HG02798 (cell line): ENCODE measurements around the gene DAZAP1.

Source experiments
- ATAC-seq: cut with Tn5 transposase; IDR thresholded peaks from one replicate; pipeline ENCODE4 v1.9.1; 2021; ENCODE audit warnings: mild to moderate bottlenecking; ENCODE audit not compliant: unreplicated experiment, poor library complexity

DAZAP1 gene

DNA sequence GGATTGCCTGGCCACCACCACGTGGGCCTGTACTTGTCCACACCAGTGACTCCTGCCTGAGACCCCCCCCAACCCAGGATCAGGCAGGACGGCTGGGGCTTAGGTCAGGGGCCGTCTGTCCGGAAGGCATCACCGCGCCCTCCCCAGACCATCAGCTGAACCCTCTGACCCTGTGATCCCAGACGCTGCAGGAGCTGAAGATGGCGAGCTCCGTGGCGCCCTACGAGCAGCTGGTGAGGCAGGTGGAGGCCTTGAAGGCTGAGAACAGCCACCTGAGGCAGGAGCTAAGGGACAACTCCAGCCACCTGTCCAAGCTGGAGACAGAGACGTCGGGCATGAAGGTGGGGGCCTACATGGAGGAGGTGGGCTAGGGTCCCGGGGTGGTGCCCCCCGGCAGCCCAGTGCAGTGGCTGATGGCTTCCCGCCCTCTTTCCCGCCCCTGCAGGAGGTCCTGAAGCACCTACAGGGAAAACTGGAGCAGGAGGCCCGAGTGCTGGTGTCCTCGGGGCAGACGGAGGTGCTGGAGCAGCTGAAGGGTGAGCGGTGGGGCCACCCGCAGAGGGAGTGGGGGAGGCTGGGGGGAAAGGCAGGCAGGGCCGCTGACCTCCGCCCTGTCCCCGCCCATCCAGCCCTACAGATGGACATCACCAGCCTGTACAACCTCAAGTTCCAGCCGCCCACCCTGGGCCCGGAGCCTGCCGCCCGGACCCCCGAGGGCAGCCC, 45.6 kb downstream of the DAZAP1 start:
- no peak for ATAC-seq

DNA sequence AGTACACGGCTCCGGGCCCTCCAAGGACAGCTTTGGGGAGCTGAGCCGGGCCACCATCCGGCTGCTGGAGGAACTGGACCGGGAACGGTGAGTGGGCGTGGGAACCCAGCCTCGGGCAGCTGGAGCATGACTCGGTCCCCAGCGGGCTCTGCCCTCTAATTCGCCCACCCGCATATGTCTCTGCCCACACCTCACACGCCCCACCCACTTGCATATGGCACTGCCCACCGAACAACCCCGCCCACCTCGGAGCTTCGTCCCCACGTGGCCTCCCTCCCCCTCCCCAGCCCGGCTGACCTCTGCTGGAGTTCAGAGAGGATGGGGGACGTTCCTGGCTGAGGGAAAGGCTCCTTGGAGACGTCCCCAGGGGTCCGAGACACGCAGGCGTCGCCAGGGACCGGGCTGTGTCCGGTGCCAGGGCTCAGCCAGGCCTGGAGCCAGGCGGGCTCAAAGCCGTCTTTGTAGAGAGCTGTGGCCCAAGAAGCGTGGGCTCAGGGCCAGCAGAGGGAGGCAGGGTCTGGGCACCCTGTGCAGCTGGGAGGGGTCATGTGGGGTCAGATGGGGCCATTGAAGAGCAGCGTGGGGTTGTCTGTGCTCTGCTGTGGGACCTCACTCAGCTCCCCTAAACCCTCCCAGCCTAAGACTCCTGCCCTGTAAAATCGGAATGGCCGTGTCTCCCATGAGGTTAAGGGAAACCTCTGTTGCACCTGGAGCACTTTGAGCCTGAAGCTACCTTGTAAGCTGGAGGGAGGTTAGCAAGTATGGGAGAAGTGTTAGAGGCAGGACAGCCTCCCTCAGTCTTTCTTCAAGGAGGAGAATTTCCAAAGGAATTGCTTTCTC, 46.4 kb downstream of the DAZAP1 start:
- no peak for ATAC-seq

DNA sequence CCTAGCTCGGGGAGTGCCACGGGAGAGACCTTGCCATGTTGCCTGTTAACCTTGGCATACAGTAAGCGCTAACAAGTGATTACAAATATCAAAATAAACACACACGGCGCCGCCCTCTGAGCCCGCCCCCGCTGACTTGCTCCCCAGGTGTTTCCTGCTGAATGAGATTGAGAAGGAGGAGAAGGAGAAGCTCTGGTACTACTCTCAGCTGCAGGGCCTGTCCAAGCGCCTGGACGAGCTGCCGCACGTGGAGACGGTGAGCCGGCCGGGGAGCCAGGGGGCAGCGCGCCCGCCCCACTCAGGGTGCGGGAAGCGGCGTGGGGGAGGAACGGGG, 47.6 kb downstream of the DAZAP1 start:
- no peak for ATAC-seq

DNA sequence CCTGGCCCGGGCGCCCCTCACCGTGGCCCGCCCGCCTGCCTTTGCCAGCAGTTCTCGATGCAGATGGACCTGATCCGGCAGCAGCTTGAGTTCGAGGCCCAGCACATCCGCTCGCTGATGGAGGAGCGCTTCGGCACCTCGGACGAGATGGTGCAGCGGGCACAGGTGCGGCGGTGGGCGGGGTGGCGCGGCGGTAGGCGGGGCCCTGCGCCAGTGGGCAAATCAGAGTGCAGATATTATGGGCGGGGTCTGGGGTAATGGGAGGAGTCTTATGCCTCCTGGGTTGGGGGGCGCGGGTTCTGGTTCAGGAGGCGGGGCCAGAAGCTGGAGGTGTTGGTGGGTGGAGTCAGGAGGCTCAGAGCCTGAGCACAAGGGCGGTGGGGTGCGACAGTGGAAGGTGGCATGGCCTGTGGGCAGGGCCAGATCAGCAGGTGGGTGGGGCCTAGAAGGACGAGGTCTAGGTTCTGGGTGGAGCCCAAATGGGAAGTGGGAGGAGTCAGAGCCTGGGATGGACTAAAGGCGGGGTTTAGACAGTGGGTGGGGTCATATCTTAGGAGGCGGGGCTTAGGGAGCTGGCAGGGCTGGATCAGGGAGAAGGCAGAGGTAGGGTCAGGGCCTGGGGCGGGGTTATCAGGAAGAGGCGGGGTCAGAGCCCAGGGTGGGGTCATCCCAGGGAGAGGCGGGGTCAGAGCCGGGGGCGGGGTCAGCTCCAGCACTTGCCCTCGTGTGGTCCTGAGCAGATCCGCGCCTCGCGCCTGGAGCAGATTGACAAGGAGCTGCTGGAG, 48.1 kb downstream of the DAZAP1 start:
- ATAC-seq: no peak

DNA sequence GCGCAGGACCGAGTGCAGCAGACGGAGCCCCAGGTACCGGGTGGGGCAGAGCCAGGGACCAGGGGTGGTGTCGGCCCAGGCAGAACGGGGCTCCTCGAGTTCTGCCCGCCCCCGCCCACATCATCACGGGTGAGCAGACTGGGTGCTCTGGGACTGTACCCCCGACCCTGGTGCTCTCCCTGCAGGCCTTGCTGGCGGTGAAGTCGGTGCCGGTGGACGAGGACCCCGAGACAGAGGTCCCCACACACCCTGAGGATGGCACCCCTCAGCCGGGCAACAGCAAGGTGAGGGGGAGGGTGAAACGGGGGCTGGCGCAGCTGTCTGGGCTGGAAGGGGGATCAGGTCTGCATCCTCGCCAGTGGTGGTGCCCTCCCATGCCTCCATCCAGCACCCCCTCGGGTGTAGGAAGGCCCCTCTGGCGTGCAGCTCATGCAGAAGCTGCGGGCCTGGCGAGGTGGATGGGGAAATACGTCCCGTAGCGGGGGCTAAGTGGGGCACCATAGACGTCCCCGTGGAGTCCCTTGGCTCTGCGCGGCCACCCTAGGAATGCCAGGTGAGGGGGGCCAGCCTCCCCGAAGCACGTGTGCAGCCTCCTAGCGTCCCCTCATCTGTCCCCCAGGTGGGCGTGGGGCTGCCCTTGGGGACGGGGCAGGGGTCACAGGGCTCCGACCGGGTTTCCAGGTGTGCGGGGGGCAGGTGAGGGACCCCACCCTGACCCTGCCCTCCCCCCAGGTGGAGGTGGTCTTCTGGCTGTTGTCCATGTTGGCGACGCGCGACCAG, 48.9 kb downstream of the DAZAP1 start:
- no peak for ATAC-seq

DNA sequence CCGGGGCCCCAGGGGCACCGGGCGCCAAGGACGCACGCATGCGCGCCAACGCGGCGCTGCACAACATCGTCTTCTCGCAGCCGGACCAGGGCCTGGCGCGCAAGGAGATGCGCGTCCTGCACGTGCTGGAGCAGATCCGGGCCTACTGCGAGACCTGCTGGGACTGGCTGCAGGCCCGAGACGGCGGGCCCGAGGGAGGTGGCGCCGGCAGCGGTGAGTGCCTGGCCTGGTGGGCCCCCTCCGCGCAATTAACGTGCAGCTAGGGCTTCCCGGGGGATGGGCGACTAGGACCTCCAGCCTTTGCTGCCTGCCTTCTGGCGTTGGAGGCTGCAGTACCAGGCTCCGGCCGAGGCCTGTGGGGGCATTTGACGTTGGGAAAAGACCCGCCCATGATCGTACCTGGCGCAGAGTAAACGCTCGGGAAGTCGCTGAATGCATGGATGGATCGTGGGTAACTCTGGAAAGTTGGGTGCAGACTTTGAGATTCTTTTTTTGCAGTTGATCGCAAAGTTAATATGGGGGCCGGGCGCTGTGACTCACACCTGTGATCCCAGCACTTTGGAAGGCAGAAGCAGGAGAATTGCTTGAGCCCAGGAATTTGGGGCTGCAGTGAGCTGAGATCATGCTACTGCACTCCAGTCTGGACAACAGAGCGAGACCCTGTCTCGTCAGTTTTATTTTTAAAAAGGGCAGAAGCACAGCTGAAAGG, 49.8 kb downstream of the DAZAP1 start:
- no peak for ATAC-seq

DNA sequence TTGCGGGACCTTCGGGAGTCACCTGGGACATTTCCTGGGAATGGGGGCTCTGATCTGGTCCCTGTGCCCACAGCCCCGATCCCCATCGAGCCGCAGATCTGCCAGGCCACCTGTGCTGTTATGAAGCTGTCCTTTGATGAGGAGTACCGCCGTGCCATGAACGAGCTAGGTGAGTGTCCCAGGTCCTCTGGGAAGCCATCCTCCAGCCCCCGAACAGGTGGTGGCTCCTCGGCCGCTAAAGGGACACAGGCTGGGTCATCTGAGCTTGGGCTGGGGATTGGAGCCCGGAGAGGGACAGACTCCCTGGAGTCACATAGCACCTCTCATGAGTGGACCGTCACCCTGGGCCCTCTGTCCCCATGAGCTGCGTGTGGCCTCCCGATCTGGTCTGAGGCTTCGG, 50.5 kb downstream of the DAZAP1 start:
- no peak for ATAC-seq

DNA sequence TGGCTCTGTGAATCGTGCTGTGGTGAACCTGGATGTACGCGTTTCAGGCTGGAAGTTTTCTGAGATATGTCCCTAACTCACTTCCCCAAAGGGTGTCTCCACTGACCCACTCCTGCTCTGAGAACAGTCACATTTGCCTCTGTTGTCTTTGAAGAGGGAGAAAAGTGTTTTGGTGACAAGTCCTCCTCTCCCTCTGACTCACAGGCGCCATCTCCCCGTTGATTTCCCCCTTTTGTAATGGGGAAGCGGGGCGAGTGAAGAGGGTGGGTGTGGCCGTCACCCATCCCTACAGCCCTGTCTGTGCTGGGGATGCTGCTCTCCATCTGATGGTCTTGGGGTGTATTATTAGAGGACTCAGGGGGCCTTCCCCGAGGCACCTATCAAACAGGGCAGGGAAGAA, 52.1 kb downstream of the DAZAP1 start:
- no peak for ATAC-seq

DNA sequence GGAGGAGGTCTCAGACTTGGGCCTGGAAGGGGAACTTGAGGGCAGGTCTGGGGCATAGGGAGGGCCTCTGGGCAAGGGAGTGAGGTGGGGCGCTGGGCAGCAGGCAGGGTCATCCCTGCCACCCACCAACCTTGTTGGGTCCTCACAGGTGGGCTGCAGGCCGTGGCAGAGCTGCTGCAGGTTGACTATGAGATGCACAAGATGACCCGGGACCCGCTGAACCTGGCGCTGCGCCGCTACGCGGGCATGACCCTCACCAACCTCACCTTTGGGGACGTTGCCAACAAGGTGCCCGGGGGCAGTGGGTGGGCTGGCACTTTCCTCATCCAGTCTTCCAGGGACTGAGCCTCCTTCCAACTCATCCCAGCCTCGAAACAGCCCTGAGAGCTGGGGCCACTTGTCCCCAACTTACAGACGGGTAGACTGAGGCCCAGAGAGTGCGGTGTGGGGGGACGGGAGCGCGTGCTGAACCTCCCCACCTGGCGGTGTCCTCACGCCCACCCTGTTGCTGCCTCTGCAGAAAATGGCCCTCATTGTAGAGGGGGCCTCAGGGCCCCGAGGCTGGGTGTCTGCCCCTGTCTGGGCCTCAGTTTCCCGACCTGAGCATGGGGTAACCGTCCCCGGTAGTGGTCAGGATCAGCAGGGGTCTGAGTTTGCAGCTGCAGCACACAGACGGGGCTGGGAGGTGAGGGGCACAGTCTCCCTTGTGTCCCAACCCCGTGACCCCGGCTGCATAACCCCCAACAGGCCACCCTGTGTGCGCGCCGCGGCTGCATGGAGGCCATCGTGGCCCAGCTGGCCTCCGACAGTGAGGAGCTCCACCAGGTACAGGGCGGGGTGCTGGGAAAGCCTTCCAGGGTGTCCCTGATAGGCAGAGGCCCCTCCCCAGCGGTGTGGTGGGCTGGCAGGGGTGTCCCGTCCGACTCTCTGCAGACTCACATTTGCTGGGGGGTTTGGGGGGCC, 52.9 kb downstream of the DAZAP1 start:
- no peak for ATAC-seq

DNA sequence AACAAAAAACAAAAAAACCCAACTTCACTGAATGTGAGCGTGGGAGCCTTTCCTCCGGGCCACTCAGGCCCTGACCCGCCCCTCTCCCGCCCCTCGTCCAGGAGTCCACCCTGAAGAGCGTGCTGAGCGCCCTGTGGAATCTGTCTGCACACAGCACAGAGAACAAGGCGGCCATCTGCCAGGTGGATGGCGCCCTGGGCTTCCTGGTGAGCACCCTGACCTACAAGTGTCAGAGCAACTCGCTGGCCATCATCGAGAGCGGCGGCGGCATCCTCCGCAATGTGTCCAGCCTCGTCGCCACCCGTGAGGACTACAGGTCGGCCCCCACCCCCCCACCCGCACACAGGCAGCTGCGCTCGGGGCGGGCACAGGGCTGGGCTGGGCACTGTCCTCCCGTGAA, 54.5 kb downstream of the DAZAP1 start:
- ATAC-seq: no peak

DNA sequence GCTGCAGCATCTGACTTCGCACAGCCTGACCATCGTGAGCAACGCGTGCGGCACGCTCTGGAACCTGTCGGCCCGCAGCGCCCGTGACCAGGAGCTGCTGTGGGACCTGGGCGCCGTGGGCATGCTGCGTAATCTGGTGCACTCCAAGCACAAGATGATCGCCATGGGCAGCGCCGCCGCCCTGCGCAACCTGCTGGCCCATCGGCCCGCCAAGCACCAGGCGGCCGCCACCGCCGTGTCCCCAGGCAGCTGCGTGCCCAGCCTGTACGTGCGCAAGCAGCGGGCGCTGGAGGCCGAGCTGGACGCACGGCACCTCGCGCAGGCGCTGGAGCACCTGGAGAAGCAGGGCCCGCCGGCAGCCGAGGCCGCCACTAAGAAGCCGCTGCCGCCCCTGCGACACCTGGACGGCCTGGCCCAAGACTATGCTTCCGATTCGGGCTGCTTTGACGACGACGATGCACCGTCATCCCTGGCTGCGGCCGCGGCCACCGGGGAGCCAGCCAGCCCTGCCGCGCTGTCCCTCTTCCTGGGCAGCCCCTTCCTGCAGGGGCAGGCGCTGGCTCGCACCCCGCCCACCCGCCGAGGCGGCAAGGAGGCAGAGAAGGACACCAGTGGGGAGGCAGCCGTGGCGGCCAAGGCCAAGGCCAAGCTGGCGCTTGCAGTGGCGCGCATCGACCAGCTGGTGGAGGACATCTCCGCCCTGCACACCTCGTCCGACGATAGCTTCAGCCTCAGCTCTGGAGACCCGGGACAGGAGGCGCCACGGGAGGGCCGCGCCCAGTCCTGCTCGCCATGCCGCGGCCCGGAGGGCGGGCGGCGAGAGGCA, 58.0 kb downstream of the DAZAP1 start:
- ATAC-seq: no peak

DNA sequence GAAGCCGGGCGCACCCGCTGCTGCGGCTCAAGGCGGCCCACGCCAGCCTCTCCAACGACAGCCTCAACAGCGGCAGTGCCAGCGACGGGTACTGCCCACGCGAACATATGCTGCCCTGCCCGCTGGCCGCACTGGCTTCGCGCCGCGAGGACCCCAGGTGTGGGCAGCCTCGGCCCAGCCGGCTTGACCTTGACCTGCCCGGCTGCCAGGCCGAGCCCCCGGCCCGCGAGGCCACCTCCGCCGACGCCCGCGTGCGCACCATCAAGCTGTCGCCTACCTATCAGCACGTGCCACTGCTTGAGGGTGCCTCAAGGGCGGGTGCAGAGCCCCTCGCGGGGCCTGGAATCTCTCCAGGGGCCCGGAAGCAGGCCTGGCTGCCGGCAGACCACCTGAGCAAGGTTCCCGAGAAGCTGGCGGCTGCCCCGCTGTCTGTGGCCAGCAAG, 58.7 kb downstream of the DAZAP1 start:
- no peak for ATAC-seq

DNA sequence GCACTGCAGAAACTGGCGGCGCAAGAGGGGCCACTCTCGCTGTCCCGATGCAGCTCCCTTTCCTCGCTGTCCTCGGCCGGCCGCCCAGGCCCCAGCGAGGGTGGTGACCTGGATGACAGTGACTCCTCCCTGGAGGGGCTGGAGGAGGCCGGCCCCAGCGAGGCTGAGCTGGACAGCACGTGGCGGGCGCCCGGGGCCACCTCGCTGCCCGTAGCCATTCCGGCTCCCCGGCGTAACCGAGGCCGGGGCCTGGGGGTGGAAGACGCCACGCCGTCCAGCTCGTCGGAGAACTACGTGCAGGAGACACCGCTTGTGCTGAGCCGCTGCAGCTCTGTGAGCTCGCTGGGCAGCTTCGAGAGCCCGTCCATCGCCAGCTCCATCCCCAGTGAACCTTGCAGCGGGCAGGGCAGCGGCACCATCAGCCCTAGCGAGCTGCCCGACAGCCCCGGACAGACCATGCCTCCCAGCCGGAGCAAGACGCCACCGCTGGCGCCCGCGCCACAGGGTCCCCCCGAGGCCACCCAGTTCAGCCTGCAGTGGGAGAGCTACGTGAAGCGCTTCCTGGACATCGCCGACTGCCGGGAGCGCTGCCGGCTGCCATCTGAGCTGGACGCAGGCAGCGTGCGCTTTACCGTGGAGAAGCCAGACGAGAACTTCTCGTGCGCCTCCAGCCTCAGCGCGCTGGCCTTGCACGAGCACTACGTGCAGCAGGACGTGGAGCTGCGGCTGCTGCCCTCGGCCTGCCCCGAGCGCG, 59.3 kb downstream of the DAZAP1 start:
- no peak for ATAC-seq

DNA sequence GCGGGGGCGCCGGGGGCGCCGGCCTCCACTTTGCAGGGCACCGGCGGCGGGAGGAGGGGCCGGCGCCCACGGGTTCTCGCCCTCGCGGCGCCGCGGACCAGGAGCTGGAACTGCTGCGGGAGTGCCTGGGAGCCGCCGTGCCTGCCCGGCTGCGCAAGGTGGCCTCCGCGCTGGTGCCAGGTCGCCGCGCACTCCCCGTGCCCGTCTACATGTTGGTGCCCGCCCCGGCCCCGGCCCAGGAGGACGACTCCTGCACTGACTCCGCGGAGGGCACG, 59.8 kb downstream of the DAZAP1 start:
- no peak for ATAC-seq

DNA sequence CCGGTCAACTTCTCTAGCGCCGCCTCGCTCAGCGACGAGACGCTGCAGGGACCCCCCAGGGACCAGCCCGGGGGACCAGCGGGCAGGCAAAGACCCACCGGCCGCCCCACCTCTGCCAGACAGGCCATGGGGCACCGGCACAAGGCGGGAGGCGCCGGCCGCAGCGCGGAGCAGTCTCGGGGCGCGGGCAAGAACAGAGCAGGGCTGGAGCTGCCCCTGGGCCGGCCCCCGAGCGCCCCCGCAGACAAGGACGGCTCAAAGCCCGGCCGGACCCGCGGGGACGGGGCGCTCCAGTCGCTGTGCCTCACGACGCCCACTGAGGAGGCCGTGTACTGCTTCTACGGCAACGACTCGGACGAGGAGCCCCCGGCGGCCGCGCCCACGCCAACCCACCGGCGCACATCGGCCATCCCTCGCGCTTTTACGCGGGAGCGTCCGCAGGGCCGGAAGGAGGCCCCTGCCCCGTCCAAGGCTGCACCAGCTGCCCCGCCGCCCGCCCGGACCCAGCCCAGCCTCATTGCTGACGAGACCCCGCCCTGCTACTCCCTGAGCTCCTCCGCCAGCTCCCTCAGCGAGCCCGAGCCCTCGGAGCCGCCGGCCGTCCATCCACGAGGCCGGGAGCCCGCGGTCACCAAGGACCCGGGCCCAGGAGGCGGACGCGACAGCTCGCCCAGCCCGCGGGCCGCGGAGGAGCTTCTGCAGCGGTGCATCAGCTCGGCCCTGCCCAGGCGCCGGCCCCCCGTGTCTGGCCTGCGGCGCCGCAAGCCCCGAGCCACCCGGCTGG, 60.3 kb downstream of the DAZAP1 start:
- no peak for ATAC-seq

DNA sequence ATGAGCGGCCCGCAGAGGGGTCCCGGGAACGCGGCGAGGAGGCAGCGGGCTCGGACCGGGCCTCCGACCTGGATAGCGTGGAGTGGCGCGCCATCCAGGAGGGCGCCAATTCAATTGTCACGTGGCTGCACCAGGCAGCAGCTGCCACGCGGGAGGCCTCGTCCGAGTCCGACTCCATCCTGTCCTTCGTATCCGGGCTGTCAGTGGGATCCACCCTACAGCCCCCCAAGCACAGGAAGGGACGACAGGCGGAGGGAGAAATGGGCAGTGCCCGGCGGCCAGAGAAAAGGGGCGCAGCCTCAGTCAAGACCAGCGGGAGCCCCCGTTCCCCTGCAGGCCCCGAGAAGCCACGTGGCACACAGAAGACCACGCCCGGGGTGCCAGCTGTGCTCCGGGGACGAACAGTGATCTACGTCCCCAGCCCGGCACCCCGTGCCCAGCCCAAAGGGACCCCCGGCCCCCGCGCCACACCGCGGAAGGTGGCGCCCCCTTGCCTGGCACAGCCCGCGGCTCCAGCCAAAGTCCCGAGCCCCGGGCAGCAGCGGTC, 61.0 kb downstream of the DAZAP1 start:
- no peak for ATAC-seq
